OCI-LY1 (cell line): ENCODE data around the gene COMMD8.
"Not testable (repeated sequence)": the region's sequence is repeated elsewhere in the genome, so short reads cannot be mapped to it uniquely, and the experiment has no call there.

Source experiments
- H2AFZ ChIP-seq: fragments of 200-600 bp; sonication (generic), shearing (Covaris generic); 2 replicates; pipeline ENCODE4 v1.6.0; 2014; ENCODE audit warnings: antibody characterized with exemption, mild to moderate bottlenecking, low read length
- H3F3A ChIP-seq: fragments of 200-600 bp; sonication (generic), shearing (Covaris generic); 2 replicates; pipeline ENCODE4 v1.6.0; 2014; ENCODE audit warnings: mild to moderate bottlenecking, antibody characterized with exemption, low read length, moderate library complexity; ENCODE audit not compliant: insufficient read depth
- H3K27ac ChIP-seq: fragments of 200-600 bp; sonication (generic); 2 replicates; pipeline ENCODE4 v1.5.1; 2014; ENCODE audit warnings: low read length, mixed run types, mild to moderate bottlenecking, low read depth; ENCODE audit not compliant: poor library complexity, severe bottlenecking
- H3K27me3 ChIP-seq: fragments of 200-600 bp; sonication (generic); 2 replicates; pipeline ENCODE4 v1.6.0; 2014; ENCODE audit warnings: antibody characterized with exemption, mild to moderate bottlenecking, low read length, moderate library complexity; ENCODE audit not compliant: insufficient read depth
- H3K36me3 ChIP-seq: fragments of 200-600 bp; sonication (generic); 2 replicates; pipeline ENCODE4 v1.6.1; 2014; ENCODE audit warnings: mild to moderate bottlenecking, antibody characterized with exemption, low read length, moderate library complexity, mixed read lengths; ENCODE audit not compliant: insufficient read depth
- H3K4me1 ChIP-seq: fragments of 200-600 bp; sonication (generic); 2 replicates; pipeline ENCODE4 v1.5.1; 2014; ENCODE audit warnings: mild to moderate bottlenecking, low read length, moderate library complexity; ENCODE audit not compliant: insufficient read depth, severe bottlenecking
- H3K4me2 ChIP-seq: fragments of 200-600 bp; sonication (generic), shearing (Covaris generic); 2 replicates; pipeline ENCODE4 v1.6.1; 2014; ENCODE audit warnings: low read length
- H3K4me3 ChIP-seq: fragments of 200-600 bp; sonication (generic); 2 replicates; pipeline ENCODE4 v1.5.1; 2014; ENCODE audit warnings: low read length, low read depth, mild to moderate bottlenecking, mixed read lengths; ENCODE audit not compliant: poor library complexity, severe bottlenecking
- H3K79me2 ChIP-seq: fragments of 200-600 bp; shearing (Covaris generic); 2 replicates; pipeline ENCODE4 v1.6.1; 2016; ENCODE audit warnings: mixed run types, low read length, mixed read lengths; ENCODE audit not compliant: insufficient read depth
- H3K9ac ChIP-seq: fragments of 200-600 bp; sonication (generic), shearing (Covaris generic); 2 replicates; pipeline ENCODE4 v1.6.1; 2014; ENCODE audit warnings: mild to moderate bottlenecking, low read length, mixed read lengths
- H3K9me2 ChIP-seq: fragments of 200-600 bp; sonication (generic), shearing (Covaris generic); 2 replicates; pipeline ENCODE4 v1.6.1; 2014; ENCODE audit warnings: low read depth, mild to moderate bottlenecking, low read length, mixed read lengths
- H3K9me3 ChIP-seq: fragments of 200-600 bp; shearing (Covaris generic); 2 replicates; pipeline ENCODE4 v1.6.1; 2014; ENCODE audit warnings: low read length, mixed read lengths
- H4K20me1 ChIP-seq: fragments of 200-600 bp; sonication (generic), shearing (Covaris generic); 2 replicates; pipeline ENCODE4 v1.6.0; 2016; ENCODE audit warnings: mild to moderate bottlenecking, low read length; ENCODE audit not compliant: insufficient read depth
- CTCF ChIP-seq: fragments of 200-600 bp; sonication (generic), shearing (Covaris generic); IDR thresholded peaks from 2 replicates; pipeline ENCODE4 v1.5.1; 2017; ENCODE audit warnings: mild to moderate bottlenecking, antibody characterized with exemption, low read length, moderate library complexity, mixed read lengths
- EZH2 ChIP-seq: fragments of 200-600 bp; sonication (generic), shearing (Covaris generic); IDR thresholded peaks from 2 replicates; pipeline ENCODE4 v1.8.0; 2017; ENCODE audit warnings: borderline replicate concordance, mixed run types, mild to moderate bottlenecking, antibody characterized with exemption, low read length, moderate library complexity, mixed read lengths

Gene COMMD8

GRCh38 chr4:47490550-47490949 is 27.0 kb upstream of the COMMD8 start:
- TF ChIP-seq EZH2 (no peak), CTCF (peak; percentile 59)
- Histone ChIP-seq H3K36me3 (no peaks in the 10 kb centered on the region), H3K27me3 (no peaks in the 10 kb centered on the region), H3K9me3 (no peaks in the 10 kb centered on the region), H4K20me1 (no peaks in the 10 kb centered on the region), H3F3A (no peaks in the 10 kb centered on the region), H3K4me1 (peaks cover 17% of the 10 kb centered on the region), H3K9ac (no peak overlapping the region), H3K79me2 (no peaks in the 10 kb centered on the region), H3K4me2 (no peak overlapping the region), H2AFZ (no peak overlapping the region), H3K4me3 (no peak overlapping the region), H3K27ac (no peak overlapping the region), H3K9me2 (no peaks in the 10 kb centered on the region)

- Histone ChIP-seq H3K27ac (no peak overlapping the region), H4K20me1 (no peaks in the 10 kb centered on the region), H3K27me3 (no peaks in the 10 kb centered on the region), H2AFZ (no peak overlapping the region), H3K4me3 (no peak overlapping the region), H3K9me3 (no peaks in the 10 kb centered on the region), H3K9me2 (no peaks in the 10 kb centered on the region), H3K79me2 (no peaks in the 10 kb centered on the region), H3K36me3 (no peaks in the 10 kb centered on the region), H3K9ac (no peak overlapping the region), H3F3A (no peaks in the 10 kb centered on the region), H3K4me1 (peaks cover 29% of the 10 kb centered on the region), H3K4me2 (no peak overlapping the region)
- no peak for TF ChIP-seq EZH2
- TF ChIP-seq CTCF, result no peak
Measured at GRCh38 chr4:47488706-47489105, 25.2 kb upstream of the COMMD8 start.

GRCh38 chr4:47486727-47487126 is 23.2 kb upstream of the COMMD8 start:
- H3K4me3 ChIP-seq, H3K9ac ChIP-seq, H3F3A ChIP-seq, H3K79me2 ChIP-seq, H3K36me3 ChIP-seq, H4K20me1 ChIP-seq, H3K9me3 ChIP-seq, H3K27me3 ChIP-seq, H2AFZ ChIP-seq, H3K9me2 ChIP-seq, H3K27ac ChIP-seq: not testable (repeated sequence)
- peak overlapping the region; percentile 77 for H3K4me2 ChIP-seq
- H3K4me1 ChIP-seq, result peaks cover 25% of the 10 kb centered on the region

GRCh38 chr4:47486231-47486673 is 22.8 kb upstream of the COMMD8 start:
- no peaks in the 10 kb centered on the region for H3K27me3 ChIP-seq
- H3K9me2 ChIP-seq, result no peaks in the 10 kb centered on the region
- H2AFZ ChIP-seq, result peak overlapping the region; percentile 90
- no peaks in the 10 kb centered on the region for H3F3A ChIP-seq
- peaks cover 25% of the 10 kb centered on the region for H3K4me1 ChIP-seq
- no peak overlapping the region for H3K27ac ChIP-seq
- no peaks in the 10 kb centered on the region for H3K9me3 ChIP-seq
- H3K9ac ChIP-seq, result peak overlapping the region; percentile 59
- no peaks in the 10 kb centered on the region for H4K20me1 ChIP-seq
- TF ChIP-seq EZH2, result no peak
- peak overlapping the region; percentile 77 for H3K4me2 ChIP-seq
- no peaks in the 10 kb centered on the region for H3K79me2 ChIP-seq
- H3K36me3 ChIP-seq, result no peaks in the 10 kb centered on the region
- H3K4me3 ChIP-seq, result peak overlapping the region; percentile 63
